Nephron (organoid): ENCODE results near the gene SMPD3.

Experiments used
- H3K27ac Mint-ChIP-seq, 3 experiments: 2 replicates each; pipeline ENCODE4 v1.8.0; 2020; ENCODE audit warnings: mixed read lengths in 3 of 3, mild to moderate bottlenecking in 2 of 3, moderate library complexity in 1 of 3
- H3K27me3 Mint-ChIP-seq: 2 replicates; pipeline ENCODE4 v1.8.0; 2021; ENCODE audit warnings: low read depth, mild to moderate bottlenecking, moderate library complexity, mixed read lengths
- H3K36me3 Mint-ChIP-seq: 2 replicates; pipeline ENCODE4 v1.8.0; 2020; ENCODE audit warnings: low read depth, mixed read lengths
- H3K4me1 Mint-ChIP-seq: 2 replicates; pipeline ENCODE4 v1.8.0; 2020; ENCODE audit warnings: mixed read lengths
- H3K4me3 Mint-ChIP-seq, 3 experiments: 2 replicates each; pipeline ENCODE4 v1.8.0; 2020; ENCODE audit warnings: mild to moderate bottlenecking in 3 of 3, mixed read lengths in 3 of 3, moderate library complexity in 2 of 3
- H3K9me3 Mint-ChIP-seq: 2 replicates; pipeline ENCODE4 v1.8.0; 2020; ENCODE audit warnings: mixed read lengths
- TF ChIP-seq, protein P1 (sequence below), 3 experiments: fragments of 200-600 bp; sonication (generic); IDR thresholded peaks; one replicate each; pipeline ENCODE4 v1.5.0; 2021; ENCODE audit warnings: antibody characterized with exemption in 3 of 3; ENCODE audit not compliant: unreplicated experiment in 3 of 3

SMPD3 gene

DNA sequence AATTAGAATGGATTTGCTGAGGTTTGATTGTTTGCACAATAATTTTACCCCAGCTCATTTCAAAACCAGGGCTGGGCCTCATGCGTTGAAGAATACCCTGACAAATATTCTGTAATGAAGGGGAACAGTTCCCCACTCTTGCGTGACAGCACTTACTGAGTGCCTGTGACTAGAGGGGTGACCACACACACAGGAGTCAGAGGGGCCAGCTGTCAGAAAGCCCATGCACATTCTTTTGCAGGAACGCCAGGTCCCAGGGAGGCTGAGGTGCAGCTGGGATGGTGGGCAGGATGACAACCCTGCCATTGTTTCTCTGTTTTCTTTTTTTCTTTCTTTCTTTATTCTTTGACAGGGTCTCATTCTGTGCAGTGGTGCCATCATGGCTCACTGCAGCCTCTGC is 44.6 kb downstream of the SMPD3 start:
- H3K4me3 Mint-ChIP-seq, result no peak overlapping the region
- H3K27ac Mint-ChIP-seq, result no peak overlapping the region
- peaks cover 12% of the 10 kb centered on the region for H3K4me1 Mint-ChIP-seq
- TF ChIP-seq, protein P1, sequence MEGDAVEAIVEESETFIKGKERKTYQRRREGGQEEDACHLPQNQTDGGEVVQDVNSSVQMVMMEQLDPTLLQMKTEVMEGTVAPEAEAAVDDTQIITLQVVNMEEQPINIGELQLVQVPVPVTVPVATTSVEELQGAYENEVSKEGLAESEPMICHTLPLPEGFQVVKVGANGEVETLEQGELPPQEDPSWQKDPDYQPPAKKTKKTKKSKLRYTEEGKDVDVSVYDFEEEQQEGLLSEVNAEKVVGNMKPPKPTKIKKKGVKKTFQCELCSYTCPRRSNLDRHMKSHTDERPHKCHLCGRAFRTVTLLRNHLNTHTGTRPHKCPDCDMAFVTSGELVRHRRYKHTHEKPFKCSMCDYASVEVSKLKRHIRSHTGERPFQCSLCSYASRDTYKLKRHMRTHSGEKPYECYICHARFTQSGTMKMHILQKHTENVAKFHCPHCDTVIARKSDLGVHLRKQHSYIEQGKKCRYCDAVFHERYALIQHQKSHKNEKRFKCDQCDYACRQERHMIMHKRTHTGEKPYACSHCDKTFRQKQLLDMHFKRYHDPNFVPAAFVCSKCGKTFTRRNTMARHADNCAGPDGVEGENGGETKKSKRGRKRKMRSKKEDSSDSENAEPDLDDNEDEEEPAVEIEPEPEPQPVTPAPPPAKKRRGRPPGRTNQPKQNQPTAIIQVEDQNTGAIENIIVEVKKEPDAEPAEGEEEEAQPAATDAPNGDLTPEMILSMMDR (IDR thresholded peaks at IDR 0.05; ENCODE audit: unreplicated experiment in 3 of 3), result no peak
- H3K9me3 Mint-ChIP-seq, result no peaks in the 10 kb centered on the region
- no peaks in the 10 kb centered on the region for H3K36me3 Mint-ChIP-seq
- H3K27me3 Mint-ChIP-seq, result peaks cover 12% of the 10 kb centered on the region

GRCh38 chr16:68403177-68403576 is 45.1 kb downstream of the SMPD3 start:
- Mint-ChIP-seq H3K4me1 (peaks cover 17% of the 10 kb centered on the region), H3K9me3 (no peaks in the 10 kb centered on the region), H3K27me3 (peaks cover 12% of the 10 kb centered on the region), H3K27ac (no peak overlapping the region), H3K36me3 (no peaks in the 10 kb centered on the region), H3K4me3 (no peak overlapping the region)
- TF ChIP-seq, protein P1 (IDR thresholded peaks at IDR 0.05; ENCODE audit: unreplicated experiment in 3 of 3), result no peak

- Mint-ChIP-seq H3K9me3 (no peaks in the 10 kb centered on the region), H3K27ac (no peak overlapping the region), H3K27me3 (peaks cover 12% of the 10 kb centered on the region), H3K4me3 (no peak overlapping the region), H3K36me3 (no peaks in the 10 kb centered on the region), H3K4me1 (peaks cover 21% of the 10 kb centered on the region)
- TF ChIP-seq, protein P1 (IDR thresholded peaks at IDR 0.05; ENCODE audit: unreplicated experiment in 3 of 3), result no peak
Observed at GRCh38 chr16:68402748-68403040, 45.6 kb downstream of the SMPD3 start.

- no peak overlapping the region for H3K4me3 Mint-ChIP-seq
- H3K27ac Mint-ChIP-seq, result no peak overlapping the region
- no peaks in the 10 kb centered on the region for H3K9me3 Mint-ChIP-seq
- no peaks in the 10 kb centered on the region for H3K36me3 Mint-ChIP-seq
- H3K4me1 Mint-ChIP-seq, result peaks cover 26% of the 10 kb centered on the region
- TF ChIP-seq, protein P1 (IDR thresholded peaks at IDR 0.05; ENCODE audit: unreplicated experiment in 3 of 3), result no peak
- H3K27me3 Mint-ChIP-seq, result peaks cover 12% of the 10 kb centered on the region
Observed at GRCh38 chr16:68401871-68402747, 46.2 kb downstream of the SMPD3 start.

GRCh38 chr16:68400924-68401460 is 47.3 kb downstream of the SMPD3 start:
- Mint-ChIP-seq H3K4me3 (no peak overlapping the region), H3K27me3 (peaks cover 12% of the 10 kb centered on the region), H3K9me3 (no peaks in the 10 kb centered on the region), H3K27ac (no peak overlapping the region), H3K4me1 (peaks cover 15% of the 10 kb centered on the region), H3K36me3 (no peaks in the 10 kb centered on the region)
- TF ChIP-seq, protein P1 (IDR thresholded peaks at IDR 0.05; ENCODE audit: unreplicated experiment in 3 of 3), result no peak
